ENCODE data around the gene SLC6A3.
"Not testable (repeated sequence)": the region's sequence is repeated elsewhere in the genome, so short reads cannot be mapped to it uniquely, and the experiment has no call there.

SLC6A3 gene

DNA sequence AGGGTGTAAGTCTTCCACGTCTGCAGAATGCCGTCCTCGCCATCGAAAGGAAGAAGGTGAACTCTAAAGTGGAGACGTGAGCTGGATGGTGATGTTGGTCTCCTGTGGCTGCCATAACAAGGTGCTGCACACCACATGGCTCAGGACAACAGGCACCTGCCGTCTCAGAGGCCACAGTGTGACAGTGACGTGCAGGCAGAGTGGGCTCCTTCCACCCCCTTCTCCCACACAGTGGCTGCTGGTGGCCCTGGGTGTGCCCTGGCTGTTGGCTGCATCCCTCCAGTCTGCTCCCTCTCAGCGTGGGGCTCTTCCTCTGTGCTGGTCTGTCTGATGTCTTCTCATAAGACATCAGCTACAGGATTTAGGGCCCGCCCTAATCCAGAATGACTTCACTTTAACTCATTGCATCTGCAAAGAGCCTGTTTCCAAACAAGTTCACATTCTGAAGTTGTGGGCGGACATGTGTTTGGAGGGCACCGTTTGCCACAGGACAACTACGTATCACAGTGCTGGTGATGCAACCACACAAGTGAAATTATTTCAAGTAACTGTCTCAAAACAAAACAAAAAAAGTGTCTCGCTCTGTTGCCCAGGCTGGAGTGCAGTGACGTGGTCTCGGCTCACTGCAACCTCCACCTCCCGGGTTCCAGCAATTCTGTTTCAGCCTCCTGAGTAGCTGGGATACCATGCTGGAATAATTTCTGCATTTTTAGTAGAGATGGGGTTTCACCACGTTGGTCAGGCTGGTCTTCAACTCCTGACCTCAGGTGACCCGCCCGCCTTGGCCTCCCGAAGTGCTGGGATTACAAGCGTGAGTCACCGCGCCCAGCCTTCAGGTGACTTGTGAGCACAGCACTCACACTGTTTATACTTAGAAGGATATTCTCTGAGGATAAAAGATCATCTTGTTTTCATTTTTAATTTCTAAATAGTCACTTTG lies 69.1 kb downstream of the SLC6A3 start:
- Mint-ChIP-seq H3K9me3 (no peaks in the 10 kb centered on the region), H3K4me1 (peaks cover 28 to 53% of the 10 kb centered on the region in 2 donors), H3K27ac (peak overlapping the region; percentile 25), H3K27me3 (no peaks in the 10 kb centered on the region), H3K36me3 (peaks cover 0 to 1% of the 10 kb centered on the region in 2 donors), H3K4me3 (no peak overlapping the region)
- no peak for ATAC-seq (replicated peaks)
- no peak for DNase-seq

DNA sequence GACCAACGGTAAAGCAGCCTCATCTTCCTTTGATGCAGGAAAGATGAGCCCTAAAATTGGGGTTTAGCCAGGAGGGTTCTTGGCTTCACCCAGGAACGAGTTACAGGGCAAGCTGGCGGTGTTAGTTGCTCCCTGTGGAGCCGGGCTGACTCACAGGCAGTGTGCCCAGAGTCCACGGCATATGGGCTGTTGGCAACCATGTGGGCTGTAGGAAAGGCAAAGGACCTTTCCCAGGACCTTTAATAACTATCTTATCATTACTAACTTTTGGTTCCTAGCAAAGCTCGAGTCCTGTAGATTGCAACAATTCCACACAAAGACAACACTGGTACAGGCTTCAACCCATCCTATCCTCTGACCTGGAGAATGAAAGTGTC lies 70.6 kb downstream of the SLC6A3 start:
- no peak overlapping the region for H3K4me3 Mint-ChIP-seq
- peaks cover 0 to under 1% of the 10 kb centered on the region in 2 donors for H3K9me3 Mint-ChIP-seq
- no peak for ATAC-seq (replicated peaks)
- DNase-seq = no peak
- H3K36me3 Mint-ChIP-seq = peaks cover 0 to 1% of the 10 kb centered on the region in 2 donors
- H3K4me1 Mint-ChIP-seq = peaks cover 26 to 58% of the 10 kb centered on the region in 2 donors
- H3K27ac Mint-ChIP-seq = no peak overlapping the region
- no peaks in the 10 kb centered on the region for H3K27me3 Mint-ChIP-seq

DNA sequence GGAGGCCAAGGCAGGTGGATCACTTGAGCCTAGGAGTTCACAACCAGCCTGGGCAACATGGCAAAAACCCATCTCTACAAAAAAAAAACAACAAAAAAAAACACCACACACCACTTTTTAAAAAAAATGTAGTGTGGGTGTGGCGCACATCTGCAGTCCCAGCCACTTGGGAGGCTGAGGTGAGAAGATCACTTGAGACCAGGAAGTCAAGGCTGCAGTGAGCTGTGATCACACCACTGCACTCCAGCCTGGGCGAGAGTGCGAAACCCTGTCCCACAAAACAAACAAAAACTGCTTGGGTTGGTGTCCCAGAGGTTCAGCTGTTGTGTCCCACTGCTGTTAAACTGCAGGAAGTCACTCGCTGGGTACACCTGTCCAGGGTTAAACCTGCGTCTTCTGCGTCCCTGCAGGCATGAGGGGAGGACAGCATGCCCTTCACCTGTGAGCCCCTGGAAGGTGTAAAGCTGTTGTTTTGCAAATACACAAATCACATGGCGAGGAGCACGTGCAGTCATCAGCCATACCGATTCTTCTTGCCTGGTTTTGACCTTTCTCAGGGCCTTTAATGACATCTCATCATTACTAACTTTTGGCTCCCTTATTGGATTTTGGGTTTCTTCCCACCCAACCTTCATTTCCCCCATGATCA lies 71.1 kb downstream of the SLC6A3 start:
- H3K9me3 Mint-ChIP-seq = peaks cover 0 to 2% of the 10 kb centered on the region in 2 donors
- ATAC-seq (replicated peaks) = no peak

DNA sequence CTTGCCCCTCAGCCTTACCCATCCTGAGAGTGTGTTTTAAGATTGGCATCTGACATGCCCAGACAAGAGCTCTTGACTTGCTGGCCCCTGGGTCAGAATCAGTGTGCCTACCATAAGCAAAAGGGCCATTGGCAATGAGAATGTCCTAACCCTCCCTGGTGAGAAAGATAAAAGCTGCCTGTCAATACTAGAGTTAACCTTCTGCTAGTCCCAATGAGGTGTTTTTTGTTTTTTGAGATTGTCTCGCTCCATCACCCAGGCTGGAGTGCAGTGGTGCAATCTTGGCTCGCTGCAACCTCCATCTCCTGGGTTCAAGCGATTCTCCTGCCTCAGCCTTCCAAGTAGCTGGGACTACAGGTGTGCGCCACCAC lies 73.3 kb downstream of the SLC6A3 start:
- H3K4me3 Mint-ChIP-seq = peak overlapping the region; percentile 4 to 40
- not testable (repeated sequence) for H3K9me3 Mint-ChIP-seq

More for the DNA sequence above, 71.1 kb downstream of the SLC6A3 start:
- H3K4me3 Mint-ChIP-seq = no peak overlapping the region
- H3K4me1 Mint-ChIP-seq = peaks cover 26 to 63% of the 10 kb centered on the region in 2 donors
- H3K36me3 Mint-ChIP-seq = peaks cover 0 to 1% of the 10 kb centered on the region in 2 donors
- no peak for DNase-seq
- H3K27me3 Mint-ChIP-seq = no peaks in the 10 kb centered on the region
- H3K27ac Mint-ChIP-seq = no peak overlapping the region

DNA sequence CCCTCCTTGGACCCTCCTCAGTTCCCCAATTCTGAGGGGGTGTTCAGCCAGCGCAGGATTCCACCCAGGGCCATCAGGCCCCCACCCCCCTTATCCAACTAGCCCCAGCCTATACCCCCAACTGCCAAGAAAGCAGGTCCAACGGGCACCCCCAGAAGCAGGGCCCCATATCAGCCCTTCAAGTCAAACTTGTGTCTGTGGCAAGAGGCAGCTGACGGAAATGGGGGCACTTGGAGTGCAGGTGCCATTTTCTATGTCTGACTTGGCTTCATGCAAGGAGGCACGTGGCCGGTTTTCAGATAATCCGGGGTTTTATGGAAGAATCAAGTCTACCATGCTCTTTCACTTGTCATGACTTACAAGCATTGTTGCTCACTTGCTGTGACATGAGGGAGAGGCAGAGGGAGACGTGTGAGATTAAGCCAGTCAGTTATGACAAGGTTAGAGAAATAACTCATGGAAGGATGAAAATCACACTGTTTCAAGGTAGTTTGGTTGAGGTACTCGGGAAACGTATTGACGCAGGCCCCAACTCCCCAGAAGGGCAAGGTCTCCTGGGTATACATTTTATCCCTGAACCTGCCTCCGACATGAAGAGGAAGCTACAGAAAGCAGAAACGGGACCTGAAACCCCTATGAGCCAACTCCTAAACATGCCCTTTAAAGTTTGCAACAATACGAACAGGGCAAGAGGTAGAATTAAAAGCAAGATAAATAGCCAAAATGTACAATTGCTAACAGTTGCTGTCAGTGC lies 73.8 kb downstream of the SLC6A3 start:
- DNase-seq (peak; percentile 72), ATAC-seq (replicated peaks) (peak; percentile 87 to 89)
- peak overlapping the region; percentile 4 to 40 for H3K4me3 Mint-ChIP-seq
- H3K36me3 Mint-ChIP-seq = peaks cover 0 to 1% of the 10 kb centered on the region in 2 donors
- H3K9me3 Mint-ChIP-seq = peaks cover 0 to 2% of the 10 kb centered on the region in 2 donors
- peaks cover 40 to 88% of the 10 kb centered on the region in 2 donors for H3K4me1 Mint-ChIP-seq
- peak overlapping the region; percentile 92 for H3K27ac Mint-ChIP-seq
- no peaks in the 10 kb centered on the region for H3K27me3 Mint-ChIP-seq

More for the DNA sequence above, 73.3 kb downstream of the SLC6A3 start:
- not testable (repeated sequence) for H3K36me3 Mint-ChIP-seq, DNase-seq, H3K27me3 Mint-ChIP-seq
- peak; percentile 54 to 55 for ATAC-seq (replicated peaks)
- H3K27ac Mint-ChIP-seq = peak overlapping the region; percentile 92
- peaks cover 34 to 84% of the 10 kb centered on the region in 2 donors for H3K4me1 Mint-ChIP-seq

DNA sequence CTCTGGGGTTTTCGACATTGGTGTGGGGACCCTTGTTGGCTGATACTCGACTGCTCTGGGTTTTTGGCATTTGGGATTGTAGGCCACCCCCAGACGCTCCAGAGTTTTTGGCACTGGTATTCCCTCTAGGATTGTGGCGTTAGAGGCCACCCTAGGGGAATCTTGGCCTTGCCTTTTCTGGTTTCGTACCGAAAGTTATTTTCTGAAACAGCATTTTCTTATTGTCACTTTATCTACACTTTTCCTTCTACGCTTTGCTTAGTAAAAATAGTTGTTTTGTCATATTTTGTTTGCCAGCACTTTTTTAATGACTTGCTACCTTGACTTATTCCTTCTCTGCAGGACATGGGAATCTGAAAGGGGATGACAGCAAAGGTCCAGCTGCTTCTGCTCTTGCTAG lies 75.2 kb downstream of the SLC6A3 start:
- peaks cover 45 to 93% of the 10 kb centered on the region in 2 donors for H3K4me1 Mint-ChIP-seq
- H3K4me3 Mint-ChIP-seq = no peak overlapping the region
- H3K27me3 Mint-ChIP-seq = no peaks in the 10 kb centered on the region
- H3K27ac Mint-ChIP-seq = no peak overlapping the region
- H3K36me3 Mint-ChIP-seq = peaks cover 0 to 1% of the 10 kb centered on the region in 2 donors
- H3K9me3 Mint-ChIP-seq = peaks cover 0 to 2% of the 10 kb centered on the region in 2 donors
- ATAC-seq (replicated peaks) (no peak), DNase-seq (no peak)

DNA sequence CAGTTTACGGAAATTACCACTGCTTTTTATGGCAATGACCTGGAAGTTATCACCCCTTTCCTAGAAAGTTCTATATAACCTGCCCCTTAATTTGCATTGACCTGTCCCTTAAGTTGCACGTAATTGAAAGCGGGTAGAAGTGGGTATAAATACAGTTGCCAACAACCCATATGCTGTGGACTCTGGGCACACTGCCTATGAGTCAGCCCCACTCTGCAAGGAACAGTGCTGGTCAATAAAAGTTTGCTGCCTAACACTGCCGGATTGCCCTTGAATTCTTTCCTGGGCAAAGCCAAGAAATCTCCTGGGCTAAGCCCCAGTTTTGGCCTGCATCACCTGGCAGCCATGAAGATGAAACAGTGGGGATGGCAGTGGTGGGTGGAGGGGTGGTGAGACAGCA lies 76.5 kb downstream of the SLC6A3 start:
- Mint-ChIP-seq H3K4me1 (peaks cover 46 to 96% of the 10 kb centered on the region in 2 donors), H3K27ac (peak overlapping the region; percentile 16), H3K36me3 (peaks cover 0 to 1% of the 10 kb centered on the region in 2 donors), H3K27me3 (peaks cover 2 to 3% of the 10 kb centered on the region in 2 donors), H3K4me3 (no peak overlapping the region), H3K9me3 (peaks cover 0 to 2% of the 10 kb centered on the region in 2 donors)
- ATAC-seq (replicated peaks) = no peak
- no peak for DNase-seq

DNA sequence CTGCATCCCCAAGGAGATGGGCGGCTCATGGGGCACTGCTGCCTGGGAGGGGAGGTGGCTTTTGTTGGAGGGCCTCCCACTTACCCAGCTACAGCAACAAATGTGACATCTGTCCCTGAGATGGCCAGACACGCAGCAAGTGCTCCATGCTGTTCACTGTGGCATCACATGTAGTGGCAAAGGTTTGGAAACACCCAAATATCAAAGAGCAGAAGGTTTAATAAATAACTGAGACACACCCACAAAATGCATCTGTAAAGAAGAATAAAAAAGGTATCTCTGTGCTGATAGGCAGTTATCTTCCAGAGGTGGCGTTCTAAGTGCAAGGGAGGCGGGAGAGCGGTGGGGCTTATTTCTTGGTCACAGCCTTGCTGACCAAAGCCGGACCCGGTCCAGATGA lies 77.0 kb downstream of the SLC6A3 start:
- ATAC-seq (replicated peaks) (no peak), DNase-seq (no peak)
- H3K4me3 Mint-ChIP-seq = no peak overlapping the region
- peaks cover 47 to 93% of the 10 kb centered on the region in 2 donors for H3K4me1 Mint-ChIP-seq
- peaks cover 0 to 2% of the 10 kb centered on the region in 2 donors for H3K9me3 Mint-ChIP-seq
- H3K27ac Mint-ChIP-seq = no peak overlapping the region
- H3K36me3 Mint-ChIP-seq = peaks cover 0 to under 1% of the 10 kb centered on the region in 2 donors
- H3K27me3 Mint-ChIP-seq = peaks cover 3 to 8% of the 10 kb centered on the region in 2 donors

DNA sequence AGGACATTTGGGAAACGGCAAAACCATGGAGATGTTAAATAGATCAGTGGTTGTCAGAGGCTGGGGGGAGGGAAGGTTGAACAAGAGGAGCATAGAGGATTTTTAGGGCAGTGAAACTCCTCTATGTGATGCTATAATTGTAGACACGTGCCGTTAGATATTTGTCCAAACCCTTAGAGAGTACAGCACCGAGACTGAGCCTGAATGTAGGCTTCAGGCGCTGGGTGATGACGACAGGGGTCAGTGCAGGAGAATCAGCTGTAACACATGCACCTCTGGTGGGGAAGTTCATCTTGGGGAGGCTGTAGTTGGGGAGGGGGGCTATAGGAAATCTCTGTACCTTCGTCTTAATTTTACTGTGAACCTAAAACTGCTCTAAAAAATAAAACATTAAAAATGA lies 78.1 kb downstream of the SLC6A3 start:
- DNase-seq (no peak), ATAC-seq (replicated peaks) (peak; percentile 22 to 27)
- Mint-ChIP-seq H3K27me3 (peaks cover 7 to 9% of the 10 kb centered on the region in 2 donors), H3K4me3 (no peak overlapping the region), H3K4me1 (peaks cover 40 to 90% of the 10 kb centered on the region in 2 donors), H3K36me3 (no peaks in the 10 kb centered on the region), H3K9me3 (peaks cover 0 to 2% of the 10 kb centered on the region in 2 donors), H3K27ac (peak overlapping the region; percentile 73)

DNA sequence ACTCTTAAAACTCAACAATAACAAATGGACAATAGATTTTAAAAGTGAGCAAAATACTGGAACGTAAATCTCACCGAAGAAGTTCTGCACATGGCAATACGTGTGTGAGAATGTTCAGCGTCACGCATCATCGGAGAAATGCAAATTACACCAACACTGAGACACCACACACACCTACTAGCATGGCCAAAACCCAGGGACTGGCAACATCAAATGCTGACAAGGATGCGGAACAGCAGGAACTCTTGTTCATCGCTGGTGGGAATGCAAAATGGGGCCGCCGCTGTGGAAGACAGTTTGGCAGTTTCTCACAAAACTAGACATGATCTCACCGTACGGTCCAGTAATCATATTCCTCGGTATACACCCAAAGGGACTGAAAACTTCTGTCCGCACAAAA lies 78.7 kb downstream of the SLC6A3 start:
- ATAC-seq (replicated peaks) (peak; percentile 76 to 78), DNase-seq (peak; percentile 51)
- H3K36me3 Mint-ChIP-seq = no peaks in the 10 kb centered on the region
- peaks cover 7 to 9% of the 10 kb centered on the region in 2 donors for H3K27me3 Mint-ChIP-seq
- H3K4me1 Mint-ChIP-seq = peaks cover 34 to 84% of the 10 kb centered on the region in 2 donors
- peaks cover 0 to 2% of the 10 kb centered on the region in 2 donors for H3K9me3 Mint-ChIP-seq
- H3K4me3 Mint-ChIP-seq = peak overlapping the region; percentile 3 to 32
- peak overlapping the region; percentile 73 for H3K27ac Mint-ChIP-seq

DNA sequence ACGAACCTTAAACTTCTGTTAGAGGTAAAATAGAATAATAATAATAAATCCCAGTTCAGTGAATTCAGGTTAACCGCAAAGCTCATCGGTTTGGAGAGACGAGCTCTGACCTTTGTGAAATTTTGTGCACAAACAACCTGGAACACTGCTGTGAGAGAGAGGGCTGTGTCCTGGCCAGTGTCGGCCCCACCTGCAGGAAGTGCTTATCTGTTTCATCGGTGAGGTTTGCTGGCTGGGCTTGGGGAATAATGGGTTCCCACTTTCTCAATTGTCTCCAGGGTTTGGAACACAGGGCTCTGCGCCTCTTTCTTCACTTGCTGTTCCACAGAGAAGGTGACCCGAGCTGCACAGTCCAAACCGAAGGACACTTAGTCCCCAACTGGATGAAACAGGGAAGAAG lies 81.0 kb downstream of the SLC6A3 start:
- Mint-ChIP-seq H3K27ac (no peak overlapping the region), H3K27me3 (peaks cover 9 to 10% of the 10 kb centered on the region in 2 donors)
- ATAC-seq (replicated peaks) = no peak

DNA sequence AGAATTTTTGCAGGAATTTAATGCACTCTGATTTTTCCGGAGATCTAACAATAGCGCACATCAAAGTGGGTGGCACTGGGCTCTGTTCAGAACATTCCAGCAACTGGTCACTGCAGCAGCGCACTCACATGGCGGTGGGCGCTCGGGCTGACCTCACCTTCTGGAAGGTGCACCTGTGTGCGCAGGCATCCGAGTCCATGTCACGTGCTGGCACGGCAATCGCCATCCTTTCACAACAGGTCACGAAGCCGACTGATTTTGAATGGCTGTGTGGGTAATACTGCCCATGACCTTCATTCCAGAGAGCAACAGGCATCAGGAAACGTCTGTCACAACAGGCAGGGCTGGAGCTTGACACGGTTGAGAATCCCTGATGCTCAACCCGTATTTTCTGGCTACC lies 81.7 kb downstream of the SLC6A3 start:
- Mint-ChIP-seq H3K4me1 (peaks cover 25 to 62% of the 10 kb centered on the region in 2 donors), H3K27ac (no peak overlapping the region), H3K27me3 (peaks cover 10% of the 10 kb centered on the region in 2 donors), H3K36me3 (no peaks in the 10 kb centered on the region), H3K4me3 (no peak overlapping the region), H3K9me3 (no peaks in the 10 kb centered on the region)
- DNase-seq = no peak
- no peak for ATAC-seq (replicated peaks)

More for the DNA sequence above, 81.0 kb downstream of the SLC6A3 start:
- Mint-ChIP-seq H3K4me3 (no peak overlapping the region), H3K4me1 (peaks cover 30 to 68% of the 10 kb centered on the region in 2 donors), H3K36me3 (no peaks in the 10 kb centered on the region), H3K9me3 (no peaks in the 10 kb centered on the region)
- DNase-seq = no peak

DNA sequence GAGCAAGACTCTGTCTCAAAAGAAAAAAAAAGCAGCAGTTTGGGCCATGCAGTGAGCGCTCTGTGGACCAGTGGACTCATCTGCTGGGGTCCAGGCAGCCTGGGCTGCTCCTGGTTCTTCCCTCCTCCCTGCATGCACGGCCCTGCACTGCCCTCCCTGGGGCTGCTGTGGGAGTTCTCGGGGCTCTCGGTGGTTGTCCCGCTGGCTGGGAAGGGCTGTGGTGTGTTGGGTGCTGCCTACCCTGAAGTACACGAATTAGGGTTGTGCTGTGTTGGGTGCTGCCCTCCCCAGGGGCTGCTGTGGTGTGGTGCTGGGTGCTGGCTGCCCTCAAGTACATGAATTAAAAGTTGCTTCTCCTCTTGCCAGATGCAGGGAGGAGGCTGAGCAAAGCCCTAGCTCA lies 82.1 kb downstream of the SLC6A3 start:
- H3K4me3 Mint-ChIP-seq = no peak overlapping the region
- no peaks in the 10 kb centered on the region for H3K9me3 Mint-ChIP-seq
- H3K27me3 Mint-ChIP-seq = peaks cover 14% of the 10 kb centered on the region in 2 donors
- H3K36me3 Mint-ChIP-seq = no peaks in the 10 kb centered on the region
- H3K27ac Mint-ChIP-seq = no peak overlapping the region
- ATAC-seq (replicated peaks) (peak; percentile 30 to 31), DNase-seq (no peak)
- peaks cover 25 to 58% of the 10 kb centered on the region in 2 donors for H3K4me1 Mint-ChIP-seq

Measured in stimulated activated naive B cell treated with anti-CD40 and anti-IgM and Interleukin-4, amounts not matched to agents 10 μg/mL and 1 μg/mL and 100 μg/mL, for 72 hours (primary cell).